Measurements from ENCODE around the gene KCND3.

KCND3 gene

DNA sequence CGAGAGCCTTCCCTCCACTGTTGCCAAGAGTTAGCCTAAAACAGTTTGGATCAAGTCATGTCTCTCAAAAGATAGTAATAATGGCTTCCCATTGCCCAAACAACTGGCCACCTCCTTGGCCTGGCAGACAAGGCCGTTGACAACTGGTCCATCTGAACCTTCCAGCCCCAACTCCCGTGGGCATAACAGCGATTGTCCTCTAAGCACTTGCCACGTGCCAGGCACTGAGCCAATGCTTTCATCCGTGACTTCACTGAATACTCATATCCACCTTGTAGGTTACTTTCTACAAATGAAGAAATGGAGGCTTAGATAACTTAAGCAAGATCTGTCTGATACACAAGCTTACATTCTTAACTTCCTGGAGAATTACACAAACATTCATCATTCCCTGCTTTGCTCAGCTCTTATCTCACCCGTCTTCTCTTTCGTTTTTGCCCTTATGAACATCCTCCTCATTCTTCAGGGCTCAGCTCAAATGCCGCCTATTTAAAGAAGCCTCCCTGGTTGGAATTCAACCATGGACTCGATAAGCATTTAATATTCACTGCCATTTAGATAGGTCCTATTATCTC lies 106.4 kb downstream of the KCND3 start:
- Histone ChIP-seq H3K4me2 (ENCODE audit: low read depth, low read length, poor library complexity, severe bottlenecking) (no peak overlapping the region), H4K20me1 (ENCODE audit: insufficient read depth, low read length, poor library complexity, severe bottlenecking) (no peaks in the 10 kb centered on the region), H3K27me3 (ENCODE audit: insufficient read depth, low read length, poor library complexity, severe bottlenecking) (no peaks in the 10 kb centered on the region), H3K9me3 (ENCODE audit: insufficient read depth, low read depth, low read length) (no peaks in the 10 kb centered on the region), H3K36me3 (ENCODE audit: insufficient read depth, low read length) (no peaks in the 10 kb centered on the region), H3K9ac (ENCODE audit: low read depth, low read length, poor library complexity, severe bottlenecking) (no peak overlapping the region), H3F3A (ENCODE audit: low read depth) (no peaks in the 10 kb centered on the region), H2AFZ (ENCODE audit: low read length) (no peak overlapping the region), H3K4me1 (ENCODE audit: insufficient read depth, low read length, poor library complexity, severe bottlenecking) (no peaks in the 10 kb centered on the region), H3K9me2 (replicated peaks; ENCODE audit: low read depth, low read length) (no peaks in the 10 kb centered on the region), H3K4me3 (ENCODE audit: low read length, poor library complexity, severe bottlenecking) (no peak overlapping the region), H3K79me2 (ENCODE audit: insufficient read depth, low read length) (no peaks in the 10 kb centered on the region)
- no peak for TF ChIP-seq EZH2phosphoT487 (IDR thresholded peaks at IDR 0.05; ENCODE audit: borderline replicate concordance)
- TF ChIP-seq, protein P1, sequence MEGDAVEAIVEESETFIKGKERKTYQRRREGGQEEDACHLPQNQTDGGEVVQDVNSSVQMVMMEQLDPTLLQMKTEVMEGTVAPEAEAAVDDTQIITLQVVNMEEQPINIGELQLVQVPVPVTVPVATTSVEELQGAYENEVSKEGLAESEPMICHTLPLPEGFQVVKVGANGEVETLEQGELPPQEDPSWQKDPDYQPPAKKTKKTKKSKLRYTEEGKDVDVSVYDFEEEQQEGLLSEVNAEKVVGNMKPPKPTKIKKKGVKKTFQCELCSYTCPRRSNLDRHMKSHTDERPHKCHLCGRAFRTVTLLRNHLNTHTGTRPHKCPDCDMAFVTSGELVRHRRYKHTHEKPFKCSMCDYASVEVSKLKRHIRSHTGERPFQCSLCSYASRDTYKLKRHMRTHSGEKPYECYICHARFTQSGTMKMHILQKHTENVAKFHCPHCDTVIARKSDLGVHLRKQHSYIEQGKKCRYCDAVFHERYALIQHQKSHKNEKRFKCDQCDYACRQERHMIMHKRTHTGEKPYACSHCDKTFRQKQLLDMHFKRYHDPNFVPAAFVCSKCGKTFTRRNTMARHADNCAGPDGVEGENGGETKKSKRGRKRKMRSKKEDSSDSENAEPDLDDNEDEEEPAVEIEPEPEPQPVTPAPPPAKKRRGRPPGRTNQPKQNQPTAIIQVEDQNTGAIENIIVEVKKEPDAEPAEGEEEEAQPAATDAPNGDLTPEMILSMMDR (conservative IDR thresholded peaks at IDR 0.05; ENCODE audit: low read length): no peak

DNA sequence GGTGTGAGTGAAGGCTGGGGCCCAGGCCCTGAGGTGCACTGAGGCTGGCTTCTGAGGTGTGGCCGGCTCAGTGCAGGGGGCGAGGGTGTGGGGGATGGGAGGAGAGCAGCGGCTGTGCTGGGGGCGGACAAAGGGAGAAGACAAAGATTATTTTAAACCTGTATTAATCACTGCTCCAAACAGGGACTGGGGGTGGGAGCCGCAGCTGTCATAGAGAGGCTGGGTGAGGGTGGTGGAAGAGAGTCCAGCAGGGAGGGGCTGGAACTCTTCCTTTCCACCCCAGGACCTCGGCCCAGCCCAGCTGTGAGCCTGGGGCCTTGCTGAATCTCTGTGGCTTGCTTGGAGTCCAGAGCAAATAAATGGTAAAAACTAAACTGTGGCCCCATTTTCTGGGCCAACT lies 106.9 kb downstream of the KCND3 start:
- Histone ChIP-seq H3K79me2 (ENCODE audit: insufficient read depth, low read length) (no peaks in the 10 kb centered on the region), H3K4me2 (ENCODE audit: low read depth, low read length, poor library complexity, severe bottlenecking) (no peak overlapping the region), H3K4me3 (ENCODE audit: low read length, poor library complexity, severe bottlenecking) (no peak overlapping the region), H3F3A (ENCODE audit: low read depth) (no peaks in the 10 kb centered on the region), H3K4me1 (ENCODE audit: insufficient read depth, low read length, poor library complexity, severe bottlenecking) (no peaks in the 10 kb centered on the region), H3K9me2 (replicated peaks; ENCODE audit: low read depth, low read length) (no peaks in the 10 kb centered on the region), H3K9ac (ENCODE audit: low read depth, low read length, poor library complexity, severe bottlenecking) (no peak overlapping the region), H3K27me3 (ENCODE audit: insufficient read depth, low read length, poor library complexity, severe bottlenecking) (no peaks in the 10 kb centered on the region), H3K36me3 (ENCODE audit: insufficient read depth, low read length) (no peaks in the 10 kb centered on the region), H2AFZ (ENCODE audit: low read length) (no peak overlapping the region), H4K20me1 (ENCODE audit: insufficient read depth, low read length, poor library complexity, severe bottlenecking) (no peaks in the 10 kb centered on the region), H3K9me3 (ENCODE audit: insufficient read depth, low read depth, low read length) (no peaks in the 10 kb centered on the region)
- TF ChIP-seq, protein P1 (conservative IDR thresholded peaks at IDR 0.05; ENCODE audit: low read length): no peak
- no peak for TF ChIP-seq EZH2phosphoT487 (IDR thresholded peaks at IDR 0.05; ENCODE audit: borderline replicate concordance)

DNA sequence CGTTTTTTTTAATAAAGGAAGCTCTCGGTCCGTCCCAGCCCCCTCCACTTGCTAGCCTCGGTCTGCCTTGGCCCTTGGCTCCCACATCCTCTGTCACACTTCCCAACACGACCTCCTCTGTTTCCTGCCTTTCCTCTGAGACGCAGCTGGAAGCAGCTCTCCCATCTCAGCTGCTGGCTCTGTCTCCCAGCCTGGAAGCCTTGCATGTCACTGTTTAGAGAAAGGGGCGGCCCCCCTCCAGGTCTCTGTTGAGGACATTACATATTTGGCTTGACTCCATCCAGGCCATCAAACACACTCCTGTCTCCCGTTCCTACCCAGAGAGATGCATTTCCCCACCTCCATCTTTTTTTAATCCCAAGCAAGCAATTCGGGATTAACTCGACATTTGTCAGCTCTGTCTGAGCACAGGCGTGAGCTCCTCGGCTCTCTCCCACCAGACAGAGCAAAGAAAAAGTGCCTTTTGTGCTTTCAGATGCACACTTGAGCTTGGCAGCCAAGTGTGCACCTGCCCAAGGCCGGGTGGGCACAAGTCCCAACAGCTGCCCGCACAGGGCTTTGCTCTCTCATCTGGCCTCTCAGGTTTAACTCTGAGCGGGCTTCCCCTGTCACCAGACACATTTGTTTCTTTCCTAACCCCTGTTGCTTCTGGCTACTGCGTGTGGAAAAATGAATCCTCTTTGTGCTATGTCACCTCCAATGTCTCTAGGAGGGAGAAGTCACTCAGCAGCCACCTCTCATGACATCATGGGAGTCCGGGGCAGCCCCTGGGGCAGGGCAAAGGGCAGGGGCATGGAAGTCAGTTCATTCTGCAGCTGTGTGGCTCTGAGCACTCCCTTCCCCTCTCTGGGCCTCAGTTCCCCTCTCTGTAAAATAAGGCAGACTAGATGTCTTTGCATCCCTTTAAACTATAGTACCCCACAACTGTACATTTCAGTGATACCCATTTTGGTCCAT lies 108.3 kb downstream of the KCND3 start:
- Histone ChIP-seq H3K9me3 (ENCODE audit: insufficient read depth, low read depth, low read length) (no peaks in the 10 kb centered on the region), H3K4me1 (ENCODE audit: insufficient read depth, low read length, poor library complexity, severe bottlenecking) (no peaks in the 10 kb centered on the region), H2AFZ (ENCODE audit: low read length) (no peak overlapping the region), H3K36me3 (ENCODE audit: insufficient read depth, low read length) (no peaks in the 10 kb centered on the region), H3K4me2 (ENCODE audit: low read depth, low read length, poor library complexity, severe bottlenecking) (no peak overlapping the region), H3K4me3 (ENCODE audit: low read length, poor library complexity, severe bottlenecking) (no peak overlapping the region), H3K79me2 (ENCODE audit: insufficient read depth, low read length) (no peaks in the 10 kb centered on the region), H4K20me1 (ENCODE audit: insufficient read depth, low read length, poor library complexity, severe bottlenecking) (no peaks in the 10 kb centered on the region), H3K9ac (ENCODE audit: low read depth, low read length, poor library complexity, severe bottlenecking) (no peak overlapping the region), H3K9me2 (replicated peaks; ENCODE audit: low read depth, low read length) (no peaks in the 10 kb centered on the region), H3K27me3 (ENCODE audit: insufficient read depth, low read length, poor library complexity, severe bottlenecking) (no peaks in the 10 kb centered on the region), H3F3A (ENCODE audit: low read depth) (no peaks in the 10 kb centered on the region)
- TF ChIP-seq, protein P1 (conservative IDR thresholded peaks at IDR 0.05; ENCODE audit: low read length): no peak
